Heart right ventricle (tissue), 16 donors: ENCODE data around the gene CRMP1. TPM values are rescaled to one million over a fixed set of nuclear protein-coding genes. Genes with fewer than 3 reads are reported as not detected.

Source experiments
- ATAC-seq, 8 donors: fragments of 200-7000 bp; cut with Tn5 transposase; one replicate each; pipeline ENCODE4 v1.9.1; 2020; ENCODE audit warnings: mild to moderate bottlenecking in 8 of 8, moderate library complexity in 8 of 8, moderate number of reproducible peaks in 1 of 8
- DNase-seq, 2 donors: peaks; one replicate each; pipeline ENCODE4 v3.0.0-alpha.2; 2020
- H3K27ac ChIP-seq, 10 donors: fragments of 200-600 bp; sonication (generic) in 2 of 10; one replicate each; pipeline versions ENCODE4 v1.5.0 to v1.8.0; 2020 to 2022; ENCODE audit warnings: mild to moderate bottlenecking in 3 of 10
- H3K27me3 ChIP-seq, 7 donors: fragments of 200-600 bp; one replicate each; pipeline ENCODE4 v1.8.0; 2021 to 2022; ENCODE audit warnings: mild to moderate bottlenecking in 2 of 7
- H3K36me3 ChIP-seq, 9 donors: fragments of 200-600 bp; sonication (generic) in 1 of 9; one replicate each; pipeline versions ENCODE4 v1.5.0 to v1.8.0; 2020 to 2022; ENCODE audit warnings: mild to moderate bottlenecking in 2 of 9
- H3K4me1 ChIP-seq, 9 donors: fragments of 200-600 bp; sonication (generic) in 1 of 9; one replicate each; pipeline versions ENCODE4 v1.5.0 to v1.8.0; 2020 to 2022; ENCODE audit warnings: mild to moderate bottlenecking in 4 of 9
- H3K4me3 ChIP-seq, 10 donors: fragments of 200-600 bp; sonication (generic) in 2 of 10; one replicate each; pipeline versions ENCODE4 v1.5.0 to v1.8.0; 2020 to 2022; ENCODE audit warnings: mild to moderate bottlenecking in 7 of 10, moderate library complexity in 2 of 10
- H3K9me3 ChIP-seq, 11 donors: fragments of 200-600 bp in 10 of 11; sonication (generic) in 2 of 11; one replicate each; pipeline versions ENCODE4 v1.5.0 to v1.8.0; 2013 to 2022; ENCODE audit warnings: mild to moderate bottlenecking in 2 of 11, control low read depth in 1 of 11, moderate library complexity in 1 of 11
- whole genome bisulfite sequencing, 2 donors: extraction: QIAGEN DNeasy Blood & Tissue Kit; methylation state at CpG; one replicate each; pipeline ENCODE4 v1.1.7; 2013; ENCODE audit warnings: inconsistent platforms in 1 of 2; 5-methylcytosine and 5-hydroxymethylcytosine counted together
- intact Hi-C, 10 donors: fragments of 100-400 bp; cut with DNase I; formaldehyde crosslinking; loops; one replicate each; pipeline versions ENCODE4 v1.11.1 to v1.14.2; 2022
- polyA plus RNA-seq, 2 donors: library from polyadenylated mRNA; stranded (reverse); fragments of 200-250 nt; gene quantifications; one replicate each; pipeline ENCODE4 v1.2.3, GENCODE V29; 2013
- total RNA-seq, 10 donors: library from RNA; stranded (reverse); fragmentation: NEBNext Ultra II Directional in 3 of 10; extraction: Animal tissue kit (Norgen Biotek cat#: 25700) in 3 of 10; gene quantifications; one replicate each; pipeline versions ENCODE4 v1.2.1 to v1.2.4, GENCODE V29; 2021 to 2023
- TF ChIP-seq, protein P1 (sequence below), 9 donors: fragments of 200-600 bp; sonication (generic) in 2 of 9; IDR thresholded peaks; one replicate each; pipeline versions ENCODE4 v1.5.0 to v1.8.0; 2021 to 2022; ENCODE audit warnings: antibody characterized with exemption in 9 of 9, mild to moderate bottlenecking in 5 of 9, moderate library complexity in 1 of 9
- donor health status: Arrhythmogenic right ventricular cardiomyopathy.
- donor health status: ischemic (EF 13 %, LVEDD 7.1; RV severe dilation, severe dysfunction).
- donor health status: healthy with polysubstance abuse.
- donor health status: DM: no; HTN: yes; CAD: no.
- donor health status: DM: no; HTN: no; CAD: no.
- donor health status: ischemic (EF 25% LVEDD 6.9; RV normal size, moderate dysfunction).
- donor health status: ischemic (EF 25% LVEDD 5.7; RV mildly dilated, moderate dysfunction).
- donor health status: healthy.
- donor health status: DM: yes; HTN: yes; CAD: no.
- donor health status: Ischemic cardiomyopathy.
- donor health status: ischemic (EF 35%, LVEDD 5.7; RV mildly dilated, moderate dysfunction).
- donor health status: nonischemic (EF 11% LVEDD 7.7; RV severe dilation, severe dysfunction).
- donor health status: DM: yes; HTN: yes; CAD: no.
- donor health status: PGD.
- donor health status: ischemic (EF 29% LVEDD 5.4; RV normal size, mild dysfunction).
- donor health status: nonischemic (EF 23%, LVEDD 6.1; RV moderate dilation, normal function).

CRMP1 gene
- total and polyA plus RNA-seq, 12 donors: 0.40 to 2.3 (median 0.95) TPM

DNA sequence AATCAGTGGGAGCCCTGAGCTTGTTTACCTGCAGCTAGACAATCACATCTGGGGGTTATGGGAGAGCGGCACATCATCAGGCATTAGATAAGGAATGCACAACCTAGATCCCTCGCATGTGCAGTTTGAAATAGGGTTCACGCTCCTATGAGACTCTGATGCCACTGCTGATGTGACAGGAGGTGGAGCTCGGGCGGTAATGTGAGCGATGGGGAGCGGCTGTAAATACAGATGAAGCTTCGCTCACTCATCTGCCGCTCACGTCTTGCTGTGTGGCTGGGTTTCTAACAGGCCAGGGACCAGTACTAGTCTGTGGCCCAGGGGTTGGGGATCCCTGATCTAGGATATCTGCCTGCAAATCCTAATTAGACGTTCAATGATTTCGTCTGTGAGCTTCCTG lies 90.3 kb downstream of the CRMP1 start:
- no peak for ATAC-seq
- WGBS, 2 donors: 92 to 96% methylated on average over 12 of the region's 12 CpGs
- Histone ChIP-seq H3K4me3 (no peak overlapping the region), H3K36me3 (peaks cover 0 to 48% (median 0%) of the 10 kb centered on the region in 9 donors), H3K4me1 (no peaks in the 10 kb centered on the region), H3K27me3 (no peaks in the 10 kb centered on the region), H3K27ac (no peak overlapping the region), H3K9me3 (no peaks in the 10 kb centered on the region)
- intact Hi-C loops: no loop called here
- TF ChIP-seq, protein P1, sequence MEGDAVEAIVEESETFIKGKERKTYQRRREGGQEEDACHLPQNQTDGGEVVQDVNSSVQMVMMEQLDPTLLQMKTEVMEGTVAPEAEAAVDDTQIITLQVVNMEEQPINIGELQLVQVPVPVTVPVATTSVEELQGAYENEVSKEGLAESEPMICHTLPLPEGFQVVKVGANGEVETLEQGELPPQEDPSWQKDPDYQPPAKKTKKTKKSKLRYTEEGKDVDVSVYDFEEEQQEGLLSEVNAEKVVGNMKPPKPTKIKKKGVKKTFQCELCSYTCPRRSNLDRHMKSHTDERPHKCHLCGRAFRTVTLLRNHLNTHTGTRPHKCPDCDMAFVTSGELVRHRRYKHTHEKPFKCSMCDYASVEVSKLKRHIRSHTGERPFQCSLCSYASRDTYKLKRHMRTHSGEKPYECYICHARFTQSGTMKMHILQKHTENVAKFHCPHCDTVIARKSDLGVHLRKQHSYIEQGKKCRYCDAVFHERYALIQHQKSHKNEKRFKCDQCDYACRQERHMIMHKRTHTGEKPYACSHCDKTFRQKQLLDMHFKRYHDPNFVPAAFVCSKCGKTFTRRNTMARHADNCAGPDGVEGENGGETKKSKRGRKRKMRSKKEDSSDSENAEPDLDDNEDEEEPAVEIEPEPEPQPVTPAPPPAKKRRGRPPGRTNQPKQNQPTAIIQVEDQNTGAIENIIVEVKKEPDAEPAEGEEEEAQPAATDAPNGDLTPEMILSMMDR (IDR thresholded peaks at IDR 0.05): no peak
- no peak for DNase-seq

DNA sequence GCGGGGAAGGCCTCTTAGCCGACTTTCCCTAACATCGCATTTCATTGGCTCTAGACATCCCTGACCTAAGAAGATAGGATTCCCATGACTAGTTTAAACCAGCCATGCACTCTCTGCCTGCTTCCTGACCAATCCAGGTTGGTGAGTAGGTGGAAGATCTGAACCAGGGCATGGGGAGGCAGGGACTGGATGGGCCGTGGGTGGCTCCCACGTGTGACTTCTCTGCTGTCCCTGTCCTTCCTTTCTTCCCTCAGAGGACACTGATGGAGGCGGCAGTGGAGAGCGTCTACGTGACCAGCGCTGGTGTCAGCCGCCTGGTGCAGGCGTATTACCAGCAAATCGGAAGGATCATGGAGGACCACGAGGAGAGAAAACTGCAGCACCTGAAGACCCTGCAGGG lies 91.2 kb downstream of the CRMP1 start:
- TF ChIP-seq, protein P1 (IDR thresholded peaks at IDR 0.05): no peak
- Histone ChIP-seq H3K27ac (no peak overlapping the region), H3K4me3 (no peak overlapping the region), H3K27me3 (no peaks in the 10 kb centered on the region), H3K4me1 (no peaks in the 10 kb centered on the region), H3K36me3 (peaks cover 0 to 54% (median 0%) of the 10 kb centered on the region in 9 donors), H3K9me3 (no peaks in the 10 kb centered on the region)
- intact Hi-C loops: no loop called here
- DNase-seq (no peak), ATAC-seq (peak in 1 of 8 donors; percentile 44)
- 90 to 94% methylated on average over 13 of the region's 13 CpGs for WGBS, 2 donors

DNA sequence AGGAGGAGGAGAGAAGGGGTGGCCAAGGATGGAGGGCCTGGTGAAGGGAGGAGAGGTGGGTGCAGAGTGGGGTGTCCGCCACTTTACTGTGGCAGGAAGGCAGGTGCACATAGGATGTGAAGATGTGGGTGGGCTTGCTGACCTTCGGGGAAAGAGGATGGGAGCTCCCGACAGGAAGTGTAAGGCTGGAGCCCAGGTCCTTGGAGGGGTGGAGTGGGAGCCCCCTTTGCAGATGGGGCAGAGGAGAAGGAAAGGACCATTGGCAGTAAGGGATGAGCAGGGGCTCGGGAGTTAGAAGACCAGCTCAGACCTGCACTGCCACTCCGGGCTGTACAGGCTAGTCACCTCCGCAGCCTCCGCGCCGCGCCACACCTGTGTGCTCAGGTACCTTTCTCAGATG lies 92.4 kb downstream of the CRMP1 start:
- intact Hi-C loops: no loop called here
- Histone ChIP-seq H3K4me1 (no peaks in the 10 kb centered on the region), H3K4me3 (no peak overlapping the region), H3K9me3 (no peaks in the 10 kb centered on the region), H3K36me3 (peaks cover 0 to 49% (median 0%) of the 10 kb centered on the region in 9 donors), H3K27me3 (no peaks in the 10 kb centered on the region), H3K27ac (no peak overlapping the region)
- TF ChIP-seq, protein P1 (IDR thresholded peaks at IDR 0.05): no peak
- WGBS, 2 donors: 89 to 90% methylated on average over 10 of the region's 10 CpGs
- no peak for ATAC-seq
- no peak for DNase-seq

DNA sequence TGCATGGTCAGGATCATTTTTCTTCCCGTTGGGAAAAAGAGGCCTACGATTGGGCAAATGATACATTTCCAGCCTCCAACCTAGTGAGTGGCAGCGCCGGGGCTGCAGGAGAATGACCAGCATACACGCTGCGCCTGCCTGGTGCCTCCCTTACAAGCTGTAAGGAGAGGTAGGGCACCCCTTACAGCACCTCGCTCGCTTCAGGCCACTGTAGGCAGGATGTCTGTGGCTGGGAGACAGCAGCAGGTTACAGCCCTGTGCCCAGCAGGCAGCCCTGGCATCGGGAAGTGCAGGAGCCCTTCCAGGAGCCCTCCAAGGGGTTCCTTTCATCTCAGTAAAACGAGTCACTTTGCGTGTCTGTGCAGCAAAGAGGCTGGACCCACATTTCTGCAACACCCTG lies 93.5 kb downstream of the CRMP1 start:
- peaks cover 0 to 47% (median 0%) of the 10 kb centered on the region in 9 donors for H3K36me3 ChIP-seq
- DNase-seq (no peak), ATAC-seq (no peak)
- intact Hi-C loops: no loop called here
- H3K4me3 ChIP-seq: no peak overlapping the region
- H3K27me3 ChIP-seq: no peaks in the 10 kb centered on the region
- no peak overlapping the region for H3K27ac ChIP-seq
- TF ChIP-seq, protein P1 (IDR thresholded peaks at IDR 0.05): no peak
- H3K4me1 ChIP-seq: no peaks in the 10 kb centered on the region
- 88 to 89% methylated on average over 11 of the region's 11 CpGs for WGBS, 2 donors
- H3K9me3 ChIP-seq: no peaks in the 10 kb centered on the region
